ENCODE measurements around the gene RNF141. TPM values are rescaled to one million over a fixed set of nuclear protein-coding genes. Genes with fewer than 3 reads are reported as not detected.

The RNF141 gene
- total and polyA plus RNA-seq, 2 of the 13 experiments (the other 11 are each of a cell fraction or from before 2014, with no cell fraction given): 9.3 to 22.4 TPM

DNA sequence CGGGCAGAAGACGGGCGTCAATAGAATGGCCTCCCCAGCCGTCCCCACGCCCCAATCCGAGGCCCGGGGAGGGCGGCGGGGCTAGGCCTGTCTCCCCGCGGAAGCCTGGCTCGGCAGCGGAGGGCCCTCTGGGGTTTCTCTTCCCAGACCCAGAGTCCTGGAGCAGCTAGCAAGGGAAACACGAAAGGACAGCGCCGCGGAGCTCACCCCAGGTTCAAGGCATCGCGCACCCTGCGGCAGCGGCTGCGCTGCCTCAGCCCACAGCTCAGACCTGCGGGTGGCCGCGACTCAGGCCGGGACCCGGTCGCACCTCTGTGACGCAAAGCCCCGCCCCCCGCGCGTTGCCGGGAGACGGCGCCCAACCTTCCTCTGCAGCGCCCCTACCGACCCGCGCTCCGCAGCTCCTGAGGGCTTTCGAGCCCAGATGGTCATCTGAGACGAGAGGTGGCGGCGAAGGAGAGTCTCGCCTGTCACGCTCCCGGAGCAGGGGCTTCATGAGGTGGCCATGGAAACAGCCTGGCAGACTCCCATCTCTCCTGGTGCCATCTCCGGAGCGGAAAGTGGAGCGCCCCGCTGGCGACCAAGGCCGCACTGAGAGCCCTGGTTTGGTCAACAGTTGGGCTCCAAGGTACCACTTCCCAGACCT, at the start of gene RNF141 (continued):
- TF ChIP-seq NPAS2 (CRISPR knock-in tag; IDR thresholded peaks at IDR 0.05; ENCODE audit: borderline replicate concordance): no peak
- peak; percentile 79 for TF ChIP-seq YEATS4 (CRISPR knock-in tag; IDR thresholded peaks at IDR 0.05; ENCODE audit: borderline replicate concordance)
- TF ChIP-seq, protein P1, sequence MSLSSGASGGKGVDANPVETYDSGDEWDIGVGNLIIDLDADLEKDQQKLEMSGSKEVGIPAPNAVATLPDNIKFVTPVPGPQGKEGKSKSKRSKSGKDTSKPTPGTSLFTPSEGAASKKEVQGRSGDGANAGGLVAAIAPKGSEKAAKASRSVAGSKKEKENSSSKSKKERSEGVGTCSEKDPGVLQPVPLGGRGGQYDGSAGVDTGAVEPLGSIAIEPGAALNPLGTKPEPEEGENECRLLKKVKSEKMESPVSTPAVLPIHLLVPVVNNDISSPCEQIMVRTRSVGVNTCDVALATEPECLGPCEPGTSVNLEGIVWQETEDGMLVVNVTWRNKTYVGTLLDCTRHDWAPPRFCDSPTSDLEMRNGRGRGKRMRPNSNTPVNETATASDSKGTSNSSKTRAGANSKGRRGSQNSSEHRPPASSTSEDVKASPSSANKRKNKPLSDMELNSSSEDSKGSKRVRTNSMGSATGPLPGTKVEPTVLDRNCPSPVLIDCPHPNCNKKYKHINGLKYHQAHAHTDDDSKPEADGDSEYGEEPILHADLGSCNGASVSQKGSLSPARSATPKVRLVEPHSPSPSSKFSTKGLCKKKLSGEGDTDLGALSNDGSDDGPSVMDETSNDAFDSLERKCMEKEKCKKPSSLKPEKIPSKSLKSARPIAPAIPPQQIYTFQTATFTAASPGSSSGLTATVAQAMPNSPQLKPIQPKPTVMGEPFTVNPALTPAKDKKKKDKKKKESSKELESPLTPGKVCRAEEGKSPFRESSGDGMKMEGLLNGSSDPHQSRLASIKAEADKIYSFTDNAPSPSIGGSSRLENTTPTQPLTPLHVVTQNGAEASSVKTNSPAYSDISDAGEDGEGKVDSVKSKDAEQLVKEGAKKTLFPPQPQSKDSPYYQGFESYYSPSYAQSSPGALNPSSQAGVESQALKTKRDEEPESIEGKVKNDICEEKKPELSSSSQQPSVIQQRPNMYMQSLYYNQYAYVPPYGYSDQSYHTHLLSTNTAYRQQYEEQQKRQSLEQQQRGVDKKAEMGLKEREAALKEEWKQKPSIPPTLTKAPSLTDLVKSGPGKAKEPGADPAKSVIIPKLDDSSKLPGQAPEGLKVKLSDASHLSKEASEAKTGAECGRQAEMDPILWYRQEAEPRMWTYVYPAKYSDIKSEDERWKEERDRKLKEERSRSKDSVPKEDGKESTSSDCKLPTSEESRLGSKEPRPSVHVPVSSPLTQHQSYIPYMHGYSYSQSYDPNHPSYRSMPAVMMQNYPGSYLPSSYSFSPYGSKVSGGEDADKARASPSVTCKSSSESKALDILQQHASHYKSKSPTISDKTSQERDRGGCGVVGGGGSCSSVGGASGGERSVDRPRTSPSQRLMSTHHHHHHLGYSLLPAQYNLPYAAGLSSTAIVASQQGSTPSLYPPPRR (CRISPR knock-in tag; IDR thresholded peaks at IDR 0.05; ENCODE audit: borderline replicate concordance): no peak
- TF ChIP-seq ELF1 (CRISPR knock-in tag; IDR thresholded peaks at IDR 0.05): peak; percentile 49; the same call in 1 of the 2 replicates
- TF ChIP-seq POLR2AphosphoS5 (IDR thresholded peaks at IDR 0.05; ENCODE audit: low read depth, low read length): peak; percentile 86
- TF ChIP-seq, protein P2, sequence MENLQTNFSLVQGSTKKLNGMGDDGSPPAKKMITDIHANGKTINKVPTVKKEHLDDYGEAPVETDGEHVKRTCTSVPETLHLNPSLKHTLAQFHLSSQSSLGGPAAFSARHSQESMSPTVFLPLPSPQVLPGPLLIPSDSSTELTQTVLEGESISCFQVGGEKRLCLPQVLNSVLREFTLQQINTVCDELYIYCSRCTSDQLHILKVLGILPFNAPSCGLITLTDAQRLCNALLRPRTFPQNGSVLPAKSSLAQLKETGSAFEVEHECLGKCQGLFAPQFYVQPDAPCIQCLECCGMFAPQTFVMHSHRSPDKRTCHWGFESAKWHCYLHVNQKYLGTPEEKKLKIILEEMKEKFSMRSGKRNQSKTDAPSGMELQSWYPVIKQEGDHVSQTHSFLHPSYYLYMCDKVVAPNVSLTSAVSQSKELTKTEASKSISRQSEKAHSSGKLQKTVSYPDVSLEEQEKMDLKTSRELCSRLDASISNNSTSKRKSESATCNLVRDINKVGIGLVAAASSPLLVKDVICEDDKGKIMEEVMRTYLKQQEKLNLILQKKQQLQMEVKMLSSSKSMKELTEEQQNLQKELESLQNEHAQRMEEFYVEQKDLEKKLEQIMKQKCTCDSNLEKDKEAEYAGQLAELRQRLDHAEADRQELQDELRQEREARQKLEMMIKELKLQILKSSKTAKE (CRISPR knock-in tag; IDR thresholded peaks at IDR 0.05; ENCODE audit: borderline replicate concordance): no peak
- no peak for TF ChIP-seq RFXANK (CRISPR knock-in tag; IDR thresholded peaks at IDR 0.05)
- TF ChIP-seq MIXL1 (CRISPR knock-in tag; IDR thresholded peaks at IDR 0.05): peak; percentile 30; the same call in 1 of the 2 replicates
- peak; percentile 81; the same call in 1 of the 2 replicates for TF ChIP-seq NFKB2 (CRISPR knock-in tag; IDR thresholded peaks at IDR 0.05; ENCODE audit: borderline replicate concordance)
- TF ChIP-seq ZFP36L2 (CRISPR knock-in tag; IDR thresholded peaks at IDR 0.05): no peak
- no peak for TF ChIP-seq ZSCAN22 (CRISPR knock-in tag; IDR thresholded peaks at IDR 0.05)
- TF ChIP-seq, protein P3, sequence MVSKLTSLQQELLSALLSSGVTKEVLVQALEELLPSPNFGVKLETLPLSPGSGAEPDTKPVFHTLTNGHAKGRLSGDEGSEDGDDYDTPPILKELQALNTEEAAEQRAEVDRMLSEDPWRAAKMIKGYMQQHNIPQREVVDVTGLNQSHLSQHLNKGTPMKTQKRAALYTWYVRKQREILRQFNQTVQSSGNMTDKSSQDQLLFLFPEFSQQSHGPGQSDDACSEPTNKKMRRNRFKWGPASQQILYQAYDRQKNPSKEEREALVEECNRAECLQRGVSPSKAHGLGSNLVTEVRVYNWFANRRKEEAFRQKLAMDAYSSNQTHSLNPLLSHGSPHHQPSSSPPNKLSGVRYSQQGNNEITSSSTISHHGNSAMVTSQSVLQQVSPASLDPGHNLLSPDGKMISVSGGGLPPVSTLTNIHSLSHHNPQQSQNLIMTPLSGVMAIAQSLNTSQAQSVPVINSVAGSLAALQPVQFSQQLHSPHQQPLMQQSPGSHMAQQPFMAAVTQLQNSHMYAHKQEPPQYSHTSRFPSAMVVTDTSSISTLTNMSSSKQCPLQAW (CRISPR knock-in tag; IDR thresholded peaks at IDR 0.05): peak; percentile 87
- TF ChIP-seq RFX3 (CRISPR knock-in tag; IDR thresholded peaks at IDR 0.05): peak; percentile 96
- TF ChIP-seq HDAC1 (CRISPR knock-in tag; IDR thresholded peaks at IDR 0.05): peak; percentile 77
- TF ChIP-seq, protein P4, sequence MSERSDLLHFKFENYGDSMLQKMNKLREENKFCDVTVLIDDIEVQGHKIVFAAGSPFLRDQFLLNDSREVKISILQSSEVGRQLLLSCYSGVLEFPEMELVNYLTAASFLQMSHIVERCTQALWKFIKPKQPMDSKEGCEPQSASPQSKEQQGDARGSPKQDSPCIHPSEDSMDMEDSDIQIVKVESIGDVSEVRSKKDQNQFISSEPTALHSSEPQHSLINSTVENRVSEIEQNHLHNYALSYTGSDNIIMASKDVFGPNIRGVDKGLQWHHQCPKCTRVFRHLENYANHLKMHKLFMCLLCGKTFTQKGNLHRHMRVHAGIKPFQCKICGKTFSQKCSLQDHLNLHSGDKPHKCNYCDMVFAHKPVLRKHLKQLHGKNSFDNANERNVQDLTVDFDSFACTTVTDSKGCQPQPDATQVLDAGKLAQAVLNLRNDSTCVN (CRISPR knock-in tag; IDR thresholded peaks at IDR 0.05; ENCODE audit: borderline replicate concordance): peak; percentile 68
